GM19025 (cell line): ENCODE results near the gene NT5C2.
"Not testable (repeated sequence)": the region's sequence is repeated elsewhere in the genome, so short reads cannot be mapped to it uniquely, and the experiment has no call there.

Experiments
- ATAC-seq: cut with Tn5 transposase; IDR thresholded peaks from one replicate; pipeline ENCODE4 v1.9.1; 2021; ENCODE audit warnings: mild to moderate bottlenecking, low read depth, moderate library complexity; ENCODE audit not compliant: unreplicated experiment

The NT5C2 gene

GRCh38 chr10:103203466-103203865 lies 10.4 kb upstream of the NT5C2 start:
- ATAC-seq, result no peak

GRCh38 chr10:103202319-103202718 lies 9.2 kb upstream of the NT5C2 start:
- no peak for ATAC-seq

- ATAC-seq, result no peak
Measured at GRCh38 chr10:103199488-103199887, 6.4 kb upstream of the NT5C2 start.

GRCh38 chr10:103198648-103199047 lies 5.6 kb upstream of the NT5C2 start:
- ATAC-seq, result no peak

- no peak for ATAC-seq
Measured at GRCh38 chr10:103197903-103198302, 4.8 kb upstream of the NT5C2 start.

- no peak for ATAC-seq
Measured at GRCh38 chr10:103197174-103197573, 4.1 kb upstream of the NT5C2 start.

GRCh38 chr10:103196516-103196915 lies 3.4 kb upstream of the NT5C2 start:
- no peak for ATAC-seq

- ATAC-seq, result no peak
Measured at GRCh38 chr10:103193820-103194529, 903 bp upstream of the NT5C2 start.

GRCh38 chr10:103192451-103193106 lies 493 bp downstream of the NT5C2 start:
- peak; percentile 45 for ATAC-seq

GRCh38 chr10:103192089-103192450 lies 1.0 kb downstream of the NT5C2 start:
- no peak for ATAC-seq

- ATAC-seq, result not testable (repeated sequence)
Measured at GRCh38 chr10:103191198-103191597, 1.9 kb downstream of the NT5C2 start.

- ATAC-seq, result no peak
Measured at GRCh38 chr10:103188853-103189252, 4.2 kb downstream of the NT5C2 start.

- ATAC-seq, result no peak
Measured at GRCh38 chr10:103186128-103186527, 6.9 kb downstream of the NT5C2 start.

GRCh38 chr10:103184615-103185014 lies 8.5 kb downstream of the NT5C2 start:
- ATAC-seq, result no peak

GRCh38 chr10:103183991-103184451 lies 9.1 kb downstream of the NT5C2 start:
- ATAC-seq, result not testable (repeated sequence)

- no peak for ATAC-seq
Measured at GRCh38 chr10:103181244-103181643, 11.8 kb downstream of the NT5C2 start.

GRCh38 chr10:103180491-103180890 lies 12.6 kb downstream of the NT5C2 start:
- ATAC-seq, result no peak

GRCh38 chr10:103177123-103177522 lies 15.9 kb downstream of the NT5C2 start:
- ATAC-seq, result no peak

- ATAC-seq, result no peak
Measured at GRCh38 chr10:103175580-103176285, 17.3 kb downstream of the NT5C2 start.

GRCh38 chr10:103174324-103174723 lies 18.7 kb downstream of the NT5C2 start:
- not testable (repeated sequence) for ATAC-seq

GRCh38 chr10:103171278-103171677 lies 21.8 kb downstream of the NT5C2 start:
- ATAC-seq, result no peak
